GM12874 (cell line): ENCODE measurements around the gene GRIK4.

Experiments
- TF ChIP-seq, protein P1 (sequence below): IDR thresholded peaks from 2 replicates; pipeline ENCODE4 v1.5.1; 2011; ENCODE audit warnings: low read depth, mild to moderate bottlenecking, control low read depth, low read length, moderate library complexity; ENCODE audit not compliant: insufficient read depth

GRIK4 gene

DNA sequence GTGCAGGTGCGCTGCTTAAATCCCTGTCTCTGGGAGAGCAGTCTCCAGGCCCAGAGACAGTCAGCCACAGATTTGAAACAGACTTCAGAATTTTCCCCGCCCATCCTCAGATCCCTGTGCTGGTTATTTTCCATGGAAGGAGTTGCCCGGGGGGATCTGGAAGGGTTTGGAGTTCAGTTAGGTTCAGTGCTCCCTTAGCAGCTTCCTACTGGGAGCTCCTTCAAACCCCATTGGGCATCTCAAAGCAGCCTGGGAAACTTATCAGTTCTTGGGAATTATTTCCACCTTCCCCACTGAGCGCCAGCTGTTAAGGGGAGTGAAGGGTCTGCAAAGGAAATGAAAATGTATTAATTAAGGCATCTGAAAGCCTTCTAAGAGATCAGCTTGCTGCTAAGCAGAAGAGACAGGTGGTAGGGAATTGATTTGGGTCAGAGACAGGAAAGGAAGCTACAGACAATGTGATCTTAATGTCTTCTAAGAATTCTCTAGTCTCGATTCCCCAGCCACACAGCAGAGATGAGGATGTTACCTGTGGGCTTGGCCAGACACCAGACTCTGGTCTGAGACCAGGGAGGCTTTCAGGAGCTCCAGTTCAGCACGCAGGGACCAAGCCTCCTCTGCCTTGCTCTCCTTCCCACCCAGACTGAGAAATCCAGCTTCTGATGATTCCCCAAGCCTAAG, 406.2 kb downstream of the GRIK4 start:
- TF ChIP-seq, protein P1, sequence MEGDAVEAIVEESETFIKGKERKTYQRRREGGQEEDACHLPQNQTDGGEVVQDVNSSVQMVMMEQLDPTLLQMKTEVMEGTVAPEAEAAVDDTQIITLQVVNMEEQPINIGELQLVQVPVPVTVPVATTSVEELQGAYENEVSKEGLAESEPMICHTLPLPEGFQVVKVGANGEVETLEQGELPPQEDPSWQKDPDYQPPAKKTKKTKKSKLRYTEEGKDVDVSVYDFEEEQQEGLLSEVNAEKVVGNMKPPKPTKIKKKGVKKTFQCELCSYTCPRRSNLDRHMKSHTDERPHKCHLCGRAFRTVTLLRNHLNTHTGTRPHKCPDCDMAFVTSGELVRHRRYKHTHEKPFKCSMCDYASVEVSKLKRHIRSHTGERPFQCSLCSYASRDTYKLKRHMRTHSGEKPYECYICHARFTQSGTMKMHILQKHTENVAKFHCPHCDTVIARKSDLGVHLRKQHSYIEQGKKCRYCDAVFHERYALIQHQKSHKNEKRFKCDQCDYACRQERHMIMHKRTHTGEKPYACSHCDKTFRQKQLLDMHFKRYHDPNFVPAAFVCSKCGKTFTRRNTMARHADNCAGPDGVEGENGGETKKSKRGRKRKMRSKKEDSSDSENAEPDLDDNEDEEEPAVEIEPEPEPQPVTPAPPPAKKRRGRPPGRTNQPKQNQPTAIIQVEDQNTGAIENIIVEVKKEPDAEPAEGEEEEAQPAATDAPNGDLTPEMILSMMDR: no peak

DNA sequence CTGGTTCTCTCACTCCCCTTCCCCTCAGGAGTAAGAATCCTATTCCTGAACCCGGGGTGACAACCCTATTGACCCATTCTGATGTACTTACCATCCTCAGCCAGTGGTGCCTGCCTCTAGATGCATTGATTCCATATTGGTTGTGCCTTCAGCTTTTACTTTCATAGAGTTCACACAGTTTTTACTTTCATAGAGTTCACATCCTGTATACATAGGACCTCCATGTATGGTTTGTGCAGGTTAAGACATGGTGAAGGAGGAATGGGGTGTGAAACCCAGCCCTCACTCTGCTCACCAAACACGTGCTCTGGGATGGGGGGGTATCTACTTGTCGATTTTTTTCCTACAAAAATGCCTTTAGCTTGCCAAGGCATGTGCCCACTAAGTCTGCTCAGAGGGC, 406.7 kb downstream of the GRIK4 start:
- TF ChIP-seq, protein P1: no peak

DNA sequence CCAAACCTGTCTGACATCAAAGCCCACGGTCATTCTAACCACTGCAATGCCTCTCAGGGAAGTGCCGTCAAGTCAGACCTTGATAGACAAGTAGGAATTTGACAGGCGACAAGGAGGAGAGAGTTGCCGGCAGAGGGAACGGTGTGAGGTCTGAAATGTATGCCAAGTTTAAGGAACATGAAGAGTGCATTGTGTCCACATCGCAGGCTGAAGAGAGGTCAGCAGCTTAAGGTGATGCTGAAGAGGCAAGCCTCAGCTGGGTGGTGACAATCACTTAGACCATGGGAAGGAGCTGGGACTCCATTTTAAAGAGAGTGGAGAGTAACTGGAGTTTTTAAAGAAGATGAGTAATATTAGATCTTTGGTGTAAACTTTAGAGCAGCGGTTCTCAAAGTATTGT, 407.5 kb downstream of the GRIK4 start:
- TF ChIP-seq, protein P1: no peak

DNA sequence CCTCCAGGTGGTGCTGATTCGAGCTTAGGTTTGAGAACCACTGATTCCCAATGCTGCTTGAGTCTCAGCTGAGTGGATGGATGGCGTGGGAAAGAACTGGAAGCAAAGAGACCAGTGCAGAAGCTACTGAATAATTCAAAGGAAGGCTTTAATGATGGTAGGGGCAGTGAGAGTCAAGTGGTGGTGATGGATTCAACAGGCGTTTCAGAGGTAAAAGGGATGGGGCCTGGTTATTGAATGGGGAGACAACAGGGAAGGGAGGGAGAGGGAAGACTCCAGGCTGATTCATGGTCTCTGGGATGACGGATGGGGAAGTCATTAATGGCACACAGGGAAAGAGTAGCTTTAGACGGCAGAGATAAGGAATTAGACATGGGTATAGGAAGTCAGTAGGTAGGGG, 408.0 kb downstream of the GRIK4 start:
- TF ChIP-seq, protein P1: no peak

DNA sequence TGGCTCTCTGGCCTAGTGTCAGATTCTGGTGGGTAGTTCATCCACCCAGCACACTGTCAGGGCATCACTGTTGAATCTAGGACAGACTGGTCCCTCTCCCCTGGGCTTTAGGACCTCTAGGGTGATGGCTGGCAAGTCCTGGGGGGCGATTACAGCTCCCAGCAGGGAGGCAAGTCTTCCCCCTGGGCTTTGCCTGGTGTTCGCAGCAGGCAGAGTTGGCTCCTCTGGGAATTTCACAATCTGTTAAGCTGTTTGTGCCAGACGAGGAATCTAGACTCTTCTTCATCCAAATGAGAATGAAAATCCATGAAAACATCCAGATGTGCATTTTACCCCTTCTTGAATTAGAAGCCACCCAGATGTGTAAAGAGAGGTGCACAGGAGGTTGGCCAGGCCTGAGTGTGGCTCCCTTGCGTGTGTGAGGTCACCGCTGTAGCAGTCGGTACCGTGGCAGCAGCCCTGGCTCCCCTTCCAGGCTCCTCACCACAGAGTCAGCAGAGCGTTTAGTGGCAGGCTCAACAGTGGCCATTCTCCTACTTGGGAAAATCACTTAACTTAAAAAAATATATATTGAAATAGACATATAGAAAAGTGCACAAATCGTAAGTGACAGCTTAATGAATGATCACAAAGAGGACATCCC, 412.4 kb downstream of the GRIK4 start:
- TF ChIP-seq, protein P1: no peak

DNA sequence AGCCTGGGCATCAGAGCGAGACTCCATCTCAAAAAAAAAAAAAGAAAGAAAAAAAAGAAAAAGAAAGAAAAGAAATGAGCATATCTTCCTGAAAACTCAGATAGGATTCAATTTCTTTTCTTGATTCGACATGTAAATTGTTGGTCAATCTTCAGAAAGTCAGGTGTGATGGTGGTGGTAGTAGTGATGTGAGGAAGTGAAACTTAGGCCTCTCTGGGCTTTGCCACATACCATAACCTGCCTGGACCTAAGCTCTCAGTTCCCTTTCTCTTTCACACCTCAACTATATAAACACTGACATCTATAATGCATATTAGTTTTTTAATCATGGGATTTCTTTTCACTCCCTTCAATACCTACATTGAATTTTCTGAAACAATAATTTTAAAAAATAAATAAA, 414.4 kb downstream of the GRIK4 start:
- TF ChIP-seq, protein P1: no peak

DNA sequence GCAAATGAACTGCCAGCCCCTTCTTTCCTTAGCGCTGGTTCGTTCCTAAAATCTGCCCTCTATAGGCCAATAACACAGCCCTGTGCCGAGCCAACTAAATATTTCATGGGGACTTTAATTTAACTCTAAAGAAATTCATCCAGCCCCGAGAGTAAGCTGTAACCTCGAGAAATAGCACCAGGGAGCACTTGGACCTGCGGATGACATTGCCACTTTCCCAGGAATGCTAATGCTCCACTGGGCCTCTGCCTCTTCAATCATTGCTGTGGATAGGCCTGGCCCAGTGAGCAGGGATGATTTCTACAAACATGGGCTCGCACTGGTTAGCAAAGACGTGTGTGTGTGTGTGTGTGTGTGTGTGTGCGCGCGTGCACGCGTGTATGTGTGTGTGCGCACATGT, 417.1 kb downstream of the GRIK4 start:
- TF ChIP-seq, protein P1: no peak
